ENCODE results near the gene NNT.
A peak's percentile ranks its signal among the peaks of the same experiment; 100 is the strongest.
"Not testable (repeated sequence)": the region's sequence is repeated elsewhere in the genome, so short reads cannot be mapped to it uniquely, and the experiment has no call there.

NNT gene

GRCh38 chr5:43674536-43674935, 71.6 kb downstream of the NNT start:
- DNase-seq, result no peak

GRCh38 chr5:43675357-43675756, 72.4 kb downstream of the NNT start:
- DNase-seq, result no peak

GRCh38 chr5:43676083-43676840, 73.3 kb downstream of the NNT start:
- DNase-seq, result no peak

- no peak for DNase-seq
These were observed 74.3 kb downstream of the NNT start for GRCh38 chr5:43677253-43677652.

GRCh38 chr5:43679214-43679613, 76.2 kb downstream of the NNT start:
- no peak for DNase-seq

GRCh38 chr5:43680286-43680685, 77.3 kb downstream of the NNT start:
- peak; percentile 62 for DNase-seq

GRCh38 chr5:43683884-43684471, 81.0 kb downstream of the NNT start:
- no peak for DNase-seq

- DNase-seq, result no peak
These were observed 82.4 kb downstream of the NNT start for GRCh38 chr5:43685252-43685950.

GRCh38 chr5:43687275-43687674, 84.3 kb downstream of the NNT start:
- DNase-seq, result no peak

- no peak for DNase-seq
These were observed 88.3 kb downstream of the NNT start for GRCh38 chr5:43691275-43691674.

- DNase-seq, result no peak
These were observed 88.9 kb downstream of the NNT start for GRCh38 chr5:43691893-43692292.

- no peak for DNase-seq
These were observed 90.4 kb downstream of the NNT start for GRCh38 chr5:43693411-43693810.

- DNase-seq, result no peak
These were observed 91.0 kb downstream of the NNT start for GRCh38 chr5:43694027-43694426.

GRCh38 chr5:43696444-43696843, 93.5 kb downstream of the NNT start:
- not testable (repeated sequence) for DNase-seq

GRCh38 chr5:43699910-43700309, 96.9 kb downstream of the NNT start:
- no peak for DNase-seq

GRCh38 chr5:43700601-43701000, 97.6 kb downstream of the NNT start:
- DNase-seq, result no peak

GRCh38 chr5:43701227-43701626, 98.2 kb downstream of the NNT start:
- DNase-seq, result no peak

- DNase-seq, result no peak
These were observed 99.3 kb downstream of the NNT start for GRCh38 chr5:43702293-43702692.

- peak; percentile 94 for DNase-seq
These were observed 99.8 kb downstream of the NNT start for GRCh38 chr5:43702815-43703214.

- no peak for DNase-seq
These were observed 101.3 kb downstream of the NNT start for GRCh38 chr5:43704243-43704642.

GRCh38 chr5:43706576-43706975, 103.6 kb downstream of the NNT start:
- not testable (repeated sequence) for DNase-seq

- DNase-seq, result no peak
These were observed 108.5 kb downstream of the NNT start for GRCh38 chr5:43711496-43711895.

- no peak for DNase-seq
These were observed 109.1 kb downstream of the NNT start for GRCh38 chr5:43712081-43712480.

- DNase-seq, result not testable (repeated sequence)
These were observed 116.8 kb downstream of the NNT start for GRCh38 chr5:43719783-43720182.

Measured in NCI-H2171 treated with DMSO at 0.1 percent for 48 hours (cell line).